ENCODE results near the gene MEX3A. TPM values are rescaled to one million over a fixed set of nuclear protein-coding genes. Genes with fewer than 3 reads are reported as not detected.

Gene MEX3A
- total RNA-seq, 4 donors from 2014 or later = 0.15 to 1.4 (median 0.65) TPM

GRCh38 chr1:156075775-156076204 is 6.5 kb downstream of the MEX3A start:
- peaks cover 0 to 2% (median 0%) of the 10 kb centered on the region in 4 donors for H3K27me3 ChIP-seq
- peak overlapping the region in 1 of 4 donors; percentile 66 for H3K27ac ChIP-seq
- intact Hi-C loops (cut with DNase I) = no loop called here
- TF ChIP-seq CTCF (IDR thresholded peaks at IDR 0.05) = no peak
- no peak for TF ChIP-seq POLR2A (IDR thresholded peaks at IDR 0.05)
- DNase-seq = no peak
- peaks cover 0 to 22% (median 4%) of the 10 kb centered on the region in 3 donors for H3K4me1 ChIP-seq
- H3K36me3 ChIP-seq = peaks cover 0 to 36% (median 0%) of the 10 kb centered on the region in 3 donors
- no peaks in the 10 kb centered on the region for H3K9me3 ChIP-seq
- peak overlapping the region in 2 of 4 donors; percentile 48 to 66 for H3K4me3 ChIP-seq
- WGBS, 2 donors = 57 to 59% methylated on average over 4 of the region's 4 CpGs

- Histone ChIP-seq H3K4me1 (peaks cover 0 to 18% (median 4%) of the 10 kb centered on the region in 3 donors), H3K4me3 (no peak overlapping the region), H3K27me3 (peaks cover 0 to 5% (median 0%) of the 10 kb centered on the region in 4 donors), H3K36me3 (peaks cover 0 to 42% (median 0%) of the 10 kb centered on the region in 3 donors), H3K9me3 (no peaks in the 10 kb centered on the region), H3K27ac (no peak overlapping the region)
- intact Hi-C loops (cut with DNase I) = no loop called here
- TF ChIP-seq POLR2A (IDR thresholded peaks at IDR 0.05) (no peak), CTCF (IDR thresholded peaks at IDR 0.05) (no peak)
- DNase-seq = no peak
- WGBS, 2 donors = 47 to 51% methylated on average over 3 of the region's 3 CpGs
Observed at GRCh38 chr1:156075162-156075561, 7.1 kb downstream of the MEX3A start.

GRCh38 chr1:156074661-156075060 is 7.6 kb downstream of the MEX3A start:
- Histone ChIP-seq H3K36me3 (peaks cover 0 to 47% (median 0%) of the 10 kb centered on the region in 3 donors), H3K27me3 (peaks cover 0 to 7% (median 0%) of the 10 kb centered on the region in 4 donors), H3K9me3 (no peaks in the 10 kb centered on the region), H3K4me3 (no peak overlapping the region), H3K27ac (no peak overlapping the region), H3K4me1 (peaks cover 0 to 18% (median 4%) of the 10 kb centered on the region in 3 donors)
- TF ChIP-seq CTCF (IDR thresholded peaks at IDR 0.05) = no peak
- TF ChIP-seq POLR2A (IDR thresholded peaks at IDR 0.05) = no peak
- intact Hi-C loops (cut with DNase I) = no loop called here
- no peak for DNase-seq
- 50% methylated on average over 1 of the region's 8 CpGs; no CpG with 5 or more reads in 1 of the 2 donors for WGBS, 2 donors

- H3K4me1 ChIP-seq = peaks cover 0 to 18% (median 4%) of the 10 kb centered on the region in 3 donors
- peaks cover 0 to 56% (median 0%) of the 10 kb centered on the region in 3 donors for H3K36me3 ChIP-seq
- no peak overlapping the region for H3K4me3 ChIP-seq
- no peak for TF ChIP-seq CTCF (IDR thresholded peaks at IDR 0.05)
- no peak for TF ChIP-seq POLR2A (IDR thresholded peaks at IDR 0.05)
- intact Hi-C loops (cut with DNase I) = no loop called here
- no peak for DNase-seq
- H3K27ac ChIP-seq = no peak overlapping the region
- H3K27me3 ChIP-seq = peaks cover 0 to 7% (median 0%) of the 10 kb centered on the region in 4 donors
- H3K9me3 ChIP-seq = no peaks in the 10 kb centered on the region
- WGBS, 2 donors = 54 to 61% methylated on average over 5 of the region's 5 CpGs
Observed at GRCh38 chr1:156073740-156074139, 8.5 kb downstream of the MEX3A start.

GRCh38 chr1:156073110-156073687 is 9.1 kb downstream of the MEX3A start:
- WGBS, 2 donors = no CpG with 5 or more reads among the region's 1 CpG
- intact Hi-C loops (cut with DNase I) = no loop called here

More at GRCh38 chr1:156073110-156073687, 9.1 kb downstream of the MEX3A start:
- no peak overlapping the region for H3K4me3 ChIP-seq
- TF ChIP-seq CTCF (IDR thresholded peaks at IDR 0.05) = no peak
- no peak for TF ChIP-seq POLR2A (IDR thresholded peaks at IDR 0.05)
- no peak overlapping the region for H3K27ac ChIP-seq
- peaks cover 0 to 7% (median 0%) of the 10 kb centered on the region in 4 donors for H3K27me3 ChIP-seq
- no peaks in the 10 kb centered on the region for H3K9me3 ChIP-seq
- peaks cover 0 to 62% (median 0%) of the 10 kb centered on the region in 3 donors for H3K36me3 ChIP-seq
- H3K4me1 ChIP-seq = peaks cover 0 to 18% (median 4%) of the 10 kb centered on the region in 3 donors
- no peak for DNase-seq

Data from esophagus squamous epithelium (tissue), 5 donors.